Activated T-cell treated with anti-CD3 and anti-CD28 coated beads, Interleukin-2, amount 50 U/mL, for 1 hour (primary cell): ENCODE measurements around the gene LRFN2.

Experiments
- DNase-seq: peaks from one replicate; pipeline ENCODE4 v3.0.0-alpha.2; 2020

Gene LRFN2

DNA sequence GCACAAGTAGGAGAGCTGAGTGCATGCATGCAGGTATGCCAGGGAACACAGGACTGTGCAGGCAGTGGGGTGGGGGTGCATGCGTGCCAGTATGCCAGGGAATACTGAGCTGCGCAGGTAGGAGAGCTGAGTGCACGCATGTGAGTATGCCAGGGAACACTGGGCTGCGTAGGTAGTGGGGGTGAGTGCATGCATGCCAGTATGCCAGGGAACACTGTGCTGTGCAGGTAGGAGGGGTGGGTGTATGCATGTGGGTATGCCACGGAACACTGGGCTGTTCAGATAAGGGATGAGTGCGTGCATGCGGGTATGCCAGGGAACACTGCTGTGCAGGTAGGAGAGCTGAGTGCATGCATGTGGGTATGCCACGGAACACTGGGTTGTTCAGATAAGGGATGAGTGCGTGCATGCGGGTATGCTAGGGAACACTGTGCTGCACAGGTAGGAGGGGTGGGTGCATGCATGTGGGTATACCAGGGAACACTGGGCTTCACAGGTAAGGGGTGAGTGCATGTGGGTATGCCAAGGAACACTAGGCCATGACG lies 77.4 kb downstream of the LRFN2 start:
- no peak for DNase-seq

DNA sequence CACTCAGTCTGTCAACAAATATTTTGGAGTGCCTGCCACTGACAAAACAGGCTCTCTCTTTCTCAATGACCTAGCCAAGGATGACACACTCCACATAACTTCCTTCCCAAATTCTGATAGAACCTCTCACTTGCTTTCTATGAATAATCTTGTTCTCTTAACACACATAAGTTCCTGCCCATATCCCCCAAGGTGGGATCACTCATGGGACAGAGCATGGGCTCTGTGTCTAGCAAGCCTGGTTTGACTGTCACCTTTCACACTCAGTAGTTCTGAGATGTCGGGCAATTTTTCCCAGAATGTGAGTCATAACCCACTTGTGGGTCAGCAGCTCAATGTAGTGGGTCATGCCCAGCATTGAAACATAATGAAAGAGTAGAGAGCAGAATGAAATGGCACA lies 78.1 kb downstream of the LRFN2 start:
- DNase-seq = no peak

GRCh38 chr6:40506954-40507353 lies 80.2 kb downstream of the LRFN2 start:
- no peak for DNase-seq

- DNase-seq = no peak
Measured at GRCh38 chr6:40505191-40505810, 81.9 kb downstream of the LRFN2 start.

DNA sequence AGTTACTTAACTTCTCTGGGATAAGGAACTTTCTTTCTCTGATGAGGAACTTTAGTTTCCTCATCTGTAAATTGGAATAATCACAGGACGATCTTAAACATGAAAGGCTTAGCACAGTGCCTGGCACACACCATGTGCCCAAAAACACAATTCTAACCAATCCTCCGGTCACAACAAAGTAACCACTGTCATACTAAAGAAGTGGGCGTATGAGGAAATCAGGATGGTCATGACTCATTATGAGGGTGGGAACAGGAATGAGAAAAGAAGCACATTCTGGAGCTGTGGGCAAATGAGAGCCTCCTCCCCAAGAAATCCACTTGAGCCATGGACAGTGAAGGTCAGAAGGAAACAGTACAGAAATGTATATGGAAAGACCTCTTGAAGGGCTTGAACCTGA lies 82.9 kb downstream of the LRFN2 start:
- no peak for DNase-seq

DNA sequence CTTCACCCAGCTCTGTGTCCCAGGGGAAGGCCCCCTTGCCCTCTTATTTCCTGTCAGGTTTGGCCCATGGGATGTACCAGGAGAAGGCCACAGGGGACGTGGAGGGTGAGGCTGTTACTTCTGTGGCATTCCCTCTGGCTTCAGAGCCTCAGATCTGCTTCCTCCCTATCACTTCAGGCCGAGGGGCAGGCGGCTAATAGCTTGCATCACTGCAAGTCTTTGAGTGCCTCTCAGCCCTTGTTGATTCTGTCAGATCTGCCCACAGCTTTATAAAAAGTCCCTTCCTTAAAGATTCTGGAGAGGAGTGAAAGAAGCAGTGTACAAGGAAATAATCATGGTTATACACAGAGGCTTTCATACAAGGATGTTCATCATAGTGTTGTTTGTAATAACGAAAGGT lies 86.9 kb downstream of the LRFN2 start:
- DNase-seq = no peak

- no peak for DNase-seq
Measured at GRCh38 chr6:40499215-40499614, 87.9 kb downstream of the LRFN2 start.

GRCh38 chr6:40498148-40498547 lies 89.0 kb downstream of the LRFN2 start:
- no peak for DNase-seq

DNA sequence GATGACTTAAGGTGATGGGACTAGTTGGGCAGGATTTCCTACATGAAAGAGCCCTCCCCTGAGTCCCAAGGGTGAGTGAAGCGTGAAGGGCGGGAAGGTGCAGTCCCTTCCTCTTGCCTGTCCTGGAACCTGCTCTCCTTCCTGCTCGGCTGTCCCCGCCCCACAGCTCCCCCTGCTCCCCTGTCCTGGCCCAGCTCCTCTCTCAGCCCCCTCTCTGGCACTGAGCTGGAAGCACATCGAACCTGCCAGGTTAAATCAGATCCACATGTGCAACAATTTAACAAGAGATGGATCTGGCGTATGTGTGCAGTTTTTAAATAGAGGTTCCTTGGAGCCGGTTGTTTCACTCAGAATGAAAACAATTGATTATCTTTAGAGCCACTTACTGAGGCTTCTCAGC lies 95.0 kb downstream of the LRFN2 start:
- no peak for DNase-seq

GRCh38 chr6:40490508-40490907 lies 96.7 kb downstream of the LRFN2 start:
- no peak for DNase-seq

DNA sequence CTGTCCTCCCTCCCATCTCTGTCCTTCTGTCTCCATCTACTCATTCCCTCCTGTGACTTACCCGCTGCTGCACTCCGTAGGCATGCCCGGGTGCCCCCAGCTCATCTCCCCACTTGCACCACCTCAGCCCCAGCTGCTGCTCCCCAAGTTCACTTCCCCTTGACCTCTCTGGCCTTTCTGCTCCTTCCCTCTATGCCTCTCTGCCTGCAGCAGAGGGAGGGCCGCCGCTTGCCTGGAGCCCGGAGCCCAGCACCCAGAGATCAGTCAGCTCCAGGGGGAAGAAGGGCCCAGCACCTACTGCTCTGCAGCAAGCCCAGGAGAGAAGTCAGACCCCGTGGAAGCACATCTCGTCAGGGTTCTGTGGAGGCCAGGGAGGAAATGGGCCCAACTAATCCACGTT lies 97.4 kb downstream of the LRFN2 start:
- DNase-seq = no peak

DNA sequence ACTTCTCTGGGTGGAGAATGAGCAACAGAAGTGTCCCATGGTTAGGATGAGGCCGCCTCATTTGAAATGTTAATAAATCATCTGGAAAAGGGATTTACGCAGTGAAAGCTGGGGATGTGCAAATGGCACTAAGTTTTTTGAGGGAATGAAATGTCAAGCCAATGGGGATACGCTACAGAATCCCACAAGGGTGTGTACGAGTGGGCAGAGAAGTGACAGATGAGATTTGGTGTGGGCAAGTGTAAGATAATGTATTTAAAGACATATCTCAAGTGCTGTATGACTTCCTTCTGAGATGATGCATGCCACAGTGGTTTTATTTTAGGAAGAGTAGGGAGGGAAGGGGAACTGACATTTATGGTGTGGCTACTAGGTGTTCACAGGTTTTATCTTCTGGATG lies 100.6 kb downstream of the LRFN2 start:
- no peak for DNase-seq

GRCh38 chr6:40485795-40486194 lies 101.4 kb downstream of the LRFN2 start:
- DNase-seq = no peak

- DNase-seq = no peak
Measured at GRCh38 chr6:40485300-40485699, 101.9 kb downstream of the LRFN2 start.

- no peak for DNase-seq
Measured at GRCh38 chr6:40484066-40484465, 103.1 kb downstream of the LRFN2 start.

DNA sequence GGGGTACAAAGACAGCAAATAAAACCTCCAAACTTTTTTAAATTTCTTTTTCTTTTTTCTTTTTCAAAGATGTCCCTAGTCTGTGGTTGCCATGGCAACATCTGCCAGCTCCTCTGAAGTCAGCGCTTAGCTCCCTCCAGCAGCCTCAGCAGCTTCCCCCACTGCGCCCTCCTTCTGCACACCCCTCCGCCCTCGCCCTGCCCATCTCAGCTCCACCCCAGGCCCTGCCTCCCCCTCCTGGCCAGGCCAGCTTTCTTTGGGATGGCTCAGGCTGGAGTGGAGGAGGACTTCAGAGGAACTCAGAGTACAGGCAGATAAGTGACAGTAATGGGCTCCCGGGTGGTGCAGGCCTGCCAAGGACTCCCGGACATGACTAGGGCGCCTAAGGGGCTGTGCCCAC lies 104.6 kb downstream of the LRFN2 start:
- no peak for DNase-seq

DNA sequence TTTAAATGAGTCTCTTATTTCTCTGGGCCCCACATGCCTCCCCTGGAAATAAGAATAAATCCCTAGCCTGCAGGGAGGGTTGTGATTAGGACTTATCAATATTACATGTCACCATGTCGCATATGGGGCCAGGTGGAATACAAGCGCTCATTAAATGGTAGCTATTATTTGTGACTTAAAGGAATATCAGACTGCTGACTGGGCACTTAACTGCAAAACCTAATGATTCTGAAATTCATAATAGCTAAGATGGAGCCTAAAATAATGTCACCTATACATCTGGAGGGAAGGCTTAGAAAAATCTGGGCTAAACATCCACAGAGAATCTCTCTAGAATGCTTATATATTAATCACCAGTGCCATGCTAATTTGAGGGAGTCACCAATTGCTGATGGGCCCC lies 106.5 kb downstream of the LRFN2 start:
- no peak for DNase-seq

GRCh38 chr6:40479706-40480105 lies 107.5 kb downstream of the LRFN2 start:
- no peak for DNase-seq

GRCh38 chr6:40477246-40478126 lies 109.7 kb downstream of the LRFN2 start:
- peak; percentile 24 for DNase-seq

GRCh38 chr6:40476673-40477072 lies 110.5 kb downstream of the LRFN2 start:
- no peak for DNase-seq

- DNase-seq = no peak
Measured at GRCh38 chr6:40474937-40475336, 112.2 kb downstream of the LRFN2 start.

- no peak for DNase-seq
Measured at GRCh38 chr6:40473026-40473425, 114.1 kb downstream of the LRFN2 start.

- DNase-seq = no peak
Measured at GRCh38 chr6:40472353-40472752, 114.8 kb downstream of the LRFN2 start.

- DNase-seq = no peak
Measured at GRCh38 chr6:40471243-40471642, 115.9 kb downstream of the LRFN2 start.
